Measurements from ENCODE around the gene OGFOD3. TPM values are rescaled to one million over a fixed set of nuclear protein-coding genes. Genes with fewer than 3 reads are reported as not detected.

OGFOD3 gene
- total and polyA plus RNA-seq, 2 donors (not counting 1 experiment from before 2014, with no cell fraction given): 22.6 to 30.5 TPM

- Histone ChIP-seq H3K9ac (ENCODE audit: low read length) (no peak overlapping the region), H3K27me3 (replicated peaks in 1 of 4; ENCODE audit: control extremely low read depth in 1 of 4, control insufficient read depth in 3 of 4, insufficient read depth in 4 of 4, low read length in 3 of 4) (peaks cover 0 to 28% (median 6%) of the 10 kb centered on the region in 4 experiments), H3K4me1 (ENCODE audit: control insufficient read depth in 2 of 2, insufficient read depth in 2 of 2, low read length in 2 of 2) (peaks cover 9 to 13% of the 10 kb centered on the region in 2 donors), H4K20me1 (ENCODE audit: control insufficient read depth, insufficient read depth, low read length, poor library complexity, severe bottlenecking) (no peaks in the 10 kb centered on the region), H3K4me2 (replicated peaks; ENCODE audit: low read depth, low read length, poor library complexity, severe bottlenecking) (no peak overlapping the region), H3K36me3 (replicated peaks in 1 of 2; ENCODE audit: control extremely low read depth in 1 of 2, control insufficient read depth in 1 of 2, extremely low read depth in 1 of 2, insufficient read depth in 2 of 2, low read length in 1 of 2) (no peaks in the 10 kb centered on the region), H2AFZ (ENCODE audit: insufficient read depth, low read depth, low read length, poor library complexity, severe bottlenecking) (no peak overlapping the region), H3K4me3 (ENCODE audit: control extremely low read depth in 1 of 5, extremely low read depth in 1 of 5, insufficient read depth in 1 of 5, low read depth in 2 of 5, low read length in 4 of 5) (no peak overlapping the region), H3K79me2 (ENCODE audit: control insufficient read depth, insufficient read depth, low read length) (no peaks in the 10 kb centered on the region), H3K27ac (ENCODE audit: low read length in 2 of 2) (no peak overlapping the region), H3K9me3 (ENCODE audit: control extremely low read depth in 1 of 3, control insufficient read depth in 2 of 3, insufficient read depth in 1 of 3, low read length in 2 of 3) (no peaks in the 10 kb centered on the region)
- intact Hi-C loops (cut with micrococcal nuclease): loop anchor here (2.0 kb wide), 2 partner anchors 61 to 421 kb away; no protein-coding TSS in a partner anchor
- TF ChIP-seq CTCF (IDR thresholded peaks at IDR 0.05) (no peak), EZH2 (IDR thresholded peaks at IDR 0.05; ENCODE audit: borderline replicate concordance, insufficient read depth, low read depth, low read length, poor library complexity, severe bottlenecking) (no peak)
- H3K27ac Mint-ChIP-seq: no peak overlapping the region
- H3K9me3 Mint-ChIP-seq (ENCODE audit: insufficient read depth): no peaks in the 10 kb centered on the region
- WGBS (ENCODE audit: insufficient coverage): no CpG with 5 or more reads among the region's 8 CpGs
- peaks cover 15% of the 10 kb centered on the region for H3K27me3 Mint-ChIP-seq
- no peak for ATAC-seq (ENCODE audit: low read depth)
- ChIA-PET POLR2A (no interaction called here), CTCF (interaction anchor here (0.7 to 4.9 kb wide), 8 partner anchors 10 to 206 kb away, joined by 3 to 43 read pairs (median 4); no protein-coding TSS in a partner anchor)
- DNase-seq: no peak
- H3K4me3 Mint-ChIP-seq: no peak overlapping the region
- H3K4me1 Mint-ChIP-seq: peaks cover 7% of the 10 kb centered on the region
Measured at GRCh38 chr17:82353484-82353883, 64.9 kb downstream of the OGFOD3 start.

- Histone ChIP-seq H3K27me3 (replicated peaks in 1 of 4; ENCODE audit: control extremely low read depth in 1 of 4, control insufficient read depth in 3 of 4, insufficient read depth in 4 of 4, low read length in 3 of 4) (peaks cover 0 to 27% (median 6%) of the 10 kb centered on the region in 4 experiments), H3K9me3 (ENCODE audit: control extremely low read depth in 1 of 3, control insufficient read depth in 2 of 3, insufficient read depth in 1 of 3, low read length in 2 of 3) (no peaks in the 10 kb centered on the region), H3K9ac (ENCODE audit: low read length) (no peak overlapping the region), H3K4me3 (ENCODE audit: control extremely low read depth in 1 of 5, extremely low read depth in 1 of 5, insufficient read depth in 1 of 5, low read depth in 2 of 5, low read length in 4 of 5) (no peak overlapping the region), H3K4me2 (replicated peaks; ENCODE audit: low read depth, low read length, poor library complexity, severe bottlenecking) (peak overlapping the region; percentile 14), H3K36me3 (replicated peaks in 1 of 2; ENCODE audit: control extremely low read depth in 1 of 2, control insufficient read depth in 1 of 2, extremely low read depth in 1 of 2, insufficient read depth in 2 of 2, low read length in 1 of 2) (no peaks in the 10 kb centered on the region), H3K27ac (ENCODE audit: low read length in 2 of 2) (no peak overlapping the region), H3K4me1 (ENCODE audit: control insufficient read depth in 2 of 2, insufficient read depth in 2 of 2, low read length in 2 of 2) (peaks cover 10 to 14% of the 10 kb centered on the region in 2 donors), H3K79me2 (ENCODE audit: control insufficient read depth, insufficient read depth, low read length) (no peaks in the 10 kb centered on the region), H4K20me1 (ENCODE audit: control insufficient read depth, insufficient read depth, low read length, poor library complexity, severe bottlenecking) (no peaks in the 10 kb centered on the region), H2AFZ (ENCODE audit: insufficient read depth, low read depth, low read length, poor library complexity, severe bottlenecking) (no peak overlapping the region)
- peak; percentile 90 for ATAC-seq (ENCODE audit: low read depth)
- H3K4me1 Mint-ChIP-seq: peaks cover 5% of the 10 kb centered on the region
- no peaks in the 10 kb centered on the region for H3K9me3 Mint-ChIP-seq (ENCODE audit: insufficient read depth)
- WGBS (ENCODE audit: insufficient coverage): 45% methylated on average over 23 of the region's 26 CpGs
- intact Hi-C loops (cut with micrococcal nuclease): loop anchor here (1.0 to 2.0 kb wide), 5 partner anchors 63 to 423 kb away; no protein-coding TSS in a partner anchor
- TF ChIP-seq CTCF (IDR thresholded peaks at IDR 0.05) (peak; percentile 97), EZH2 (IDR thresholded peaks at IDR 0.05; ENCODE audit: borderline replicate concordance, insufficient read depth, low read depth, low read length, poor library complexity, severe bottlenecking) (no peak)
- CTCF ChIA-PET: interaction anchor here (0.9 to 4.9 kb wide), 16 partner anchors 19 to 699 kb away, joined by 3 to 43 read pairs (median 5); partner anchors contain the start of gene SECTM1
- POLR2A ChIA-PET: interaction anchor here (0.7 kb wide), 2 partner anchors 62 to 190 kb away, joined by 5 to 8 read pairs; no protein-coding TSS in a partner anchor
- no peak overlapping the region for H3K27ac Mint-ChIP-seq
- DNase-seq: peak; percentile 89
- H3K27me3 Mint-ChIP-seq: peaks cover 13% of the 10 kb centered on the region
- no peak overlapping the region for H3K4me3 Mint-ChIP-seq
Measured at GRCh38 chr17:82351713-82352488, 66.5 kb downstream of the OGFOD3 start.
